ENCODE measurements around the gene CALML6. TPM values are rescaled to one million over a fixed set of nuclear protein-coding genes. Genes with fewer than 3 reads are reported as not detected.

CALML6 gene
- total RNA-seq, 1 donor: 0.36 TPM

- Histone ChIP-seq H3K4me2 (ENCODE audit: insufficient read depth, low read length) (peak overlapping the region; percentile 58), H4K20me1 (ENCODE audit: insufficient read depth, low read length) (no peaks in the 10 kb centered on the region), H3K36me3 (ENCODE audit: insufficient read depth, low read length) (no peaks in the 10 kb centered on the region), H3K27me3 (ENCODE audit: insufficient read depth, low read length) (peaks cover 2% of the 10 kb centered on the region), H3K79me2 (ENCODE audit: insufficient read depth, low read length) (no peaks in the 10 kb centered on the region), H3K9me3 (ENCODE audit: low read depth, low read length) (no peaks in the 10 kb centered on the region), H3K4me3 (ENCODE audit: insufficient read depth, low read length) (no peak overlapping the region), H3K27ac (ENCODE audit: low read depth, low read length) (no peak overlapping the region), H2AFZ (ENCODE audit: low read length) (peak overlapping the region; percentile 51), H3K4me1 (ENCODE audit: insufficient read depth, low read length) (no peaks in the 10 kb centered on the region)
- DNase-seq (ENCODE audit: insufficient read length, low spot score, missing footprints): peak; percentile 97
- peak; percentile 63 for TF ChIP-seq CTCF (IDR thresholded peaks at IDR 0.05; ENCODE audit: extremely low read depth, low read depth, low read length)
Measured at GRCh38 chr1:1943834-1944570, 28.9 kb downstream of the CALML6 start.

- Histone ChIP-seq H3K79me2 (ENCODE audit: insufficient read depth, low read length) (no peaks in the 10 kb centered on the region), H3K4me1 (ENCODE audit: insufficient read depth, low read length) (no peaks in the 10 kb centered on the region), H3K36me3 (ENCODE audit: insufficient read depth, low read length) (no peaks in the 10 kb centered on the region), H3K27ac (ENCODE audit: low read depth, low read length) (no peak overlapping the region), H3K27me3 (ENCODE audit: insufficient read depth, low read length) (peaks cover 7% of the 10 kb centered on the region), H3K9me3 (ENCODE audit: low read depth, low read length) (no peaks in the 10 kb centered on the region), H3K4me3 (ENCODE audit: insufficient read depth, low read length) (no peak overlapping the region), H3K4me2 (ENCODE audit: insufficient read depth, low read length) (no peak overlapping the region), H4K20me1 (ENCODE audit: insufficient read depth, low read length) (no peaks in the 10 kb centered on the region), H2AFZ (ENCODE audit: low read length) (no peak overlapping the region)
- DNase-seq (ENCODE audit: insufficient read length, low spot score, missing footprints): no peak
- TF ChIP-seq CTCF (IDR thresholded peaks at IDR 0.05; ENCODE audit: extremely low read depth, low read depth, low read length): no peak
Measured at GRCh38 chr1:1945782-1946393, 30.8 kb downstream of the CALML6 start.

GRCh38 chr1:1946540-1946939 lies 31.5 kb downstream of the CALML6 start:
- DNase-seq (ENCODE audit: insufficient read length, low spot score, missing footprints): no peak
- peaks cover 8% of the 10 kb centered on the region for H3K27me3 ChIP-seq (ENCODE audit: insufficient read depth, low read length)
- no peak overlapping the region for H2AFZ ChIP-seq (ENCODE audit: low read length)

More at GRCh38 chr1:1946540-1946939, 31.5 kb downstream of the CALML6 start:
- no peak overlapping the region for H3K4me2 ChIP-seq (ENCODE audit: insufficient read depth, low read length)
- no peaks in the 10 kb centered on the region for H3K9me3 ChIP-seq (ENCODE audit: low read depth, low read length)
- no peaks in the 10 kb centered on the region for H3K79me2 ChIP-seq (ENCODE audit: insufficient read depth, low read length)
- H3K36me3 ChIP-seq (ENCODE audit: insufficient read depth, low read length): no peaks in the 10 kb centered on the region
- no peak for TF ChIP-seq CTCF (IDR thresholded peaks at IDR 0.05; ENCODE audit: extremely low read depth, low read depth, low read length)
- no peak overlapping the region for H3K27ac ChIP-seq (ENCODE audit: low read depth, low read length)
- no peaks in the 10 kb centered on the region for H4K20me1 ChIP-seq (ENCODE audit: insufficient read depth, low read length)
- H3K4me3 ChIP-seq (ENCODE audit: insufficient read depth, low read length): no peak overlapping the region
- no peaks in the 10 kb centered on the region for H3K4me1 ChIP-seq (ENCODE audit: insufficient read depth, low read length)
